Activated naive CD8-positive, alpha-beta T cell treated with anti-CD3 and anti-CD28 coated beads, Interleukin-2, amount 50 U/mL, for 24 hours (primary cell): ENCODE data around the gene GOLPH3.
"Not testable (repeated sequence)": the region's sequence is repeated elsewhere in the genome, so short reads cannot be mapped to it uniquely, and the experiment has no call there.

ENCODE experiments used
- ATAC-seq: fragments of 150-1000 bp; cut with Tn5 transposase; one replicate; pipeline ENCODE4 v1.10.0; 2021
- DNase-seq: peaks from one replicate; pipeline ENCODE4 v3.0.0; 2021
- H3K27ac Mint-ChIP-seq: one replicate; pipeline ENCODE4 v1.8.0; 2021; ENCODE audit warnings: mild to moderate bottlenecking, mixed read lengths
- H3K27me3 Mint-ChIP-seq: one replicate; pipeline ENCODE4 v1.8.0; 2021; ENCODE audit warnings: mixed read lengths
- H3K36me3 Mint-ChIP-seq: one replicate; pipeline ENCODE4 v1.8.0; 2021; ENCODE audit warnings: low read depth, mixed read lengths
- H3K4me1 Mint-ChIP-seq: one replicate; pipeline ENCODE4 v1.8.0; 2021; ENCODE audit warnings: mixed read lengths
- H3K4me3 Mint-ChIP-seq: one replicate; pipeline ENCODE4 v1.8.0; 2021; ENCODE audit warnings: mild to moderate bottlenecking, moderate library complexity, mixed read lengths
- H3K9me3 Mint-ChIP-seq: one replicate; pipeline ENCODE4 v1.8.0; 2021; ENCODE audit warnings: mixed read lengths

Gene GOLPH3

DNA sequence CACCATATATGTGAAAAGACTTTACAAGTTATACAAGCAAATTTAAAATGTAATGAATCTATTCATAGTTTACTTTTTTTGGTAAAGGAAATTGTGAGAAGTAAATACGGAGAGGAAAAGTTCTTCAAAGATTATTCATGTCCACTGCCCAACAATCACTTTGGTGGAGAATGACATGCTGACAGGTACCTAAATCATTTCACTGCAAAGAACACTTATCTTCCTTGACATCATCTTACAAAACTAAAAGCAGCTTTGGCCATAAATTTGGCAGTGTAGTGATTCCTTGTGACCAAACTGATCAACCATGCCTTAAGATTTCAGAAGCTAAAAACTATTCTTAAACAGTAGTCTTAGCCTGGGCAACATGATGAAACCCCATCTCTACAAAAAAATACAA, 42.5 kb downstream of the GOLPH3 start:
- DNase-seq (no peak), ATAC-seq (no peak)
- peaks cover 49% of the 10 kb centered on the region for H3K36me3 Mint-ChIP-seq
- H3K27me3 Mint-ChIP-seq: no peaks in the 10 kb centered on the region
- H3K9me3 Mint-ChIP-seq: no peaks in the 10 kb centered on the region
- H3K27ac Mint-ChIP-seq: no peak overlapping the region
- H3K4me3 Mint-ChIP-seq: no peak overlapping the region
- peaks cover 48% of the 10 kb centered on the region for H3K4me1 Mint-ChIP-seq

DNA sequence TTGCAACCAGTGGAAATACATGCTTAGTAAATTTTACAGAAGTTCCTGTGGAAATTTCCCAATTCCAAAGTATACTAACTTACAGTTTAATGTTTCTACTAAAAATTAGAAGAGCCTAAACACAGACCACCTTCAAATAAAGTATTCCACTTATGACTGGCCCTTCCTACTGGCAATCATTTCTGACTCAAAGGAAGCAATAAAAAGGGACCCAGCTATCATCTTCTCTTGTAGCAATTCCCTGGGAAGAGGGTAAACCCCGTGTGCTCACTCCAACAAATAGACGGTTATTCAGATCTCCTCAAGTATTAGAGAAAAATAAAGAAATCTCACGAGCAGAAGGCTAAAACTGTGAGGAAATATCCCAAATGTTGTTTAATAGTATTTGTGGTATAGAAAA, 43.3 kb downstream of the GOLPH3 start:
- DNase-seq: no peak
- Mint-ChIP-seq H3K27me3 (no peaks in the 10 kb centered on the region), H3K4me3 (no peak overlapping the region), H3K4me1 (peaks cover 53% of the 10 kb centered on the region), H3K27ac (peak overlapping the region; percentile 8), H3K9me3 (no peaks in the 10 kb centered on the region), H3K36me3 (peaks cover 54% of the 10 kb centered on the region)
- no peak for ATAC-seq

DNA sequence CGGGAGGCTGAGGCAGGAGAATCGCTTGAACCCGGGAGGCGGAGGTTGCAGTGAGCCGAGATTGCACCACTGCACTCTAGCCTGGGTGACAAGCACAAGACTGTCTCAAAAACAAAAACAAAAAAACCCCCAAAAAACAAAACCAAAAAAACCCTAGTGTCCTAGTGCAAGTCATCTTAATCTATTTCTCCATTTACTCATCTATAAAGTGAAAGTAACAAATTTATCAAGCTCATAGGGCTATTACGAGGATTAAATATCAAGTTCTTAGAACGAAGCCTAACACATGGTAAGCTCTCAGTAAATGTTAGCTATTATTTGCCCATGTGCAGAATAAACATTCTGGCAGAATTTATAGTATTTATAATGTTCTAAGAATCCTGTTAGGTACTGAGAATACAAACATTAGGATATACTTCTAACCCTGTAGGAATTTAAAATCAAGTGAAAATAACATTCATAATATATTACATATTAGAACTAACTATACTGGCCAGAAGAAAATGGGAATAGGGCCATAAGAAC, 45.0 kb downstream of the GOLPH3 start:
- H3K4me1 Mint-ChIP-seq: peaks cover 48% of the 10 kb centered on the region
- no peaks in the 10 kb centered on the region for H3K27me3 Mint-ChIP-seq
- ATAC-seq: no peak
- peaks cover 56% of the 10 kb centered on the region for H3K36me3 Mint-ChIP-seq
- peak overlapping the region; percentile 14 for H3K27ac Mint-ChIP-seq
- H3K4me3 Mint-ChIP-seq: no peak overlapping the region
- H3K9me3 Mint-ChIP-seq: no peaks in the 10 kb centered on the region
- no peak for DNase-seq

DNA sequence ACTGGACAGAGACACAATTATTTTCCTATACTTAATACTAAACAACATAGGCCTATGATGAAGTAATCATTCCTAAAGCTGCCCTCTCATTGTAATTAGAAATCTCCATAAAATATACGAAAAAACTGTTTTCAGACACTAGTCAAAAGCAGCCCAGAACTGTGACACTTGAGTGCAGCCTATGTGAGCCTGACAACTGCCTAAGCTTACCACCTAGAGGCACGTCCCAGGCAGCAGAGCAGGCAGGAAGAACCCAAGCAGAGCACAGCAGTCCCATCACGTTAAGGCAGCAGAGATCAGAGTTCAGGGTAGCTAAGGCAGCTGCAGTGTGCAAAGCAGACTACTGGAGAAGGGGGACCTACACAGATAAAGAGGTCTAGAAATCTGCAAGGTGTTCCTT, 46.4 kb downstream of the GOLPH3 start:
- Mint-ChIP-seq H3K9me3 (no peaks in the 10 kb centered on the region), H3K27ac (peak overlapping the region; percentile 8), H3K4me3 (no peak overlapping the region), H3K27me3 (no peaks in the 10 kb centered on the region), H3K4me1 (peaks cover 48% of the 10 kb centered on the region), H3K36me3 (peaks cover 59% of the 10 kb centered on the region)
- DNase-seq: no peak
- no peak for ATAC-seq

DNA sequence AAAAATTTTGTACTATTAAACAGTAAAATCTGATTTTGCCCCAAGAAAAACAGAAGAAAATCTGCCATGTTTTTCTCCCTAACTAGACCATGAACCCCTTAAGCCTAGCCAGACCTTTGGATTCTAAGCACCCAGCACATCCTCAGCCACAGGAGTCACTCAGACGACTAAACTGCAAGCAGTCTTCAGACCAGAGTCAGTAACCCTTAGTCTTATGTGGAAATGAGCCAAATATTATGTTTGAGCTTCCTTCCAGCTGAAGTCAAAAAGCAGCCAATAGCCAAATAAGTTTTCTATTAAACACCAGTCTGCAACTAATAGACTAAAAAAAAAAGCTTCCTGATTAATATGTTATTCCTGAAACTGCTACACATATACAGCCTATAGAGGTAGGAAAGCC, 47.4 kb downstream of the GOLPH3 start:
- ATAC-seq (no peak), DNase-seq (no peak)
- H3K27ac Mint-ChIP-seq: no peak overlapping the region
- H3K36me3 Mint-ChIP-seq: peaks cover 57% of the 10 kb centered on the region
- H3K27me3 Mint-ChIP-seq: no peaks in the 10 kb centered on the region
- no peak overlapping the region for H3K4me3 Mint-ChIP-seq
- no peaks in the 10 kb centered on the region for H3K9me3 Mint-ChIP-seq
- peaks cover 55% of the 10 kb centered on the region for H3K4me1 Mint-ChIP-seq

DNA sequence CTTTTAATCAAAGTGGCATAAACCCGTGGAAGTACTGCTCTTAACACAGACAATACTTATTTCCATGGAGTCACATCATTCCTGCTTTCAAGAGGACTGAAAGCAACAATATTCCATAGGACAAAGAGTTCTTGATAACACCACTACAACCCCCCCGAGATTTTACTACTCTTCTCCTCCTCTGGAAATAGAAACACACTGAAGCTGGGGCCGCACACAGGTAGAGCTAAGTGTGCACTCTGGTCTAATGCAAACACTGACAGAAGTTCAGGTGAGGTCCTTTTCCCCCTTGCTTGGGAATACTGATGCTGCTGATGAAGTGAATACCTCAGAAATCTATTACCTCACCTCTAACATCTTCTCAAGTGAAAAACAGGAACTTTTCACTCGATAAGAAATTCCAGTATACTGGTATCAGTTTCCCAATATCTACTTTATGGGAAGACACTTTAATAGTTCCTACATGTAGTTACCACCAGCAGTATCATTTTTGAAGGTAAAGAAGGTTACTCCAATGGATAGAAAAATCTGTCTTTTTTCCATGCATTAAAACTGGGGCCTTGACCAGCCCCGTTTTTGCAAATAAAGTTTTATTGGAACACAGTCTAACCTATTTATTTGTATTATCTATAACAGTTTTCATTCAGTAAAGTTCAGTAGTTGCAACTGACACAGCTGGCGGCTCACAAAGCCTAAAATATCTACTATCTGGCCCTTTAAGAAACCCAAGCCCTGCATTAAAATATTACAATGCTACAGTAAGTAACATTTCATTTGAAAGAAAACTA, 50.0 kb downstream of the GOLPH3 start:
- H3K27ac Mint-ChIP-seq: no peak overlapping the region

DNA sequence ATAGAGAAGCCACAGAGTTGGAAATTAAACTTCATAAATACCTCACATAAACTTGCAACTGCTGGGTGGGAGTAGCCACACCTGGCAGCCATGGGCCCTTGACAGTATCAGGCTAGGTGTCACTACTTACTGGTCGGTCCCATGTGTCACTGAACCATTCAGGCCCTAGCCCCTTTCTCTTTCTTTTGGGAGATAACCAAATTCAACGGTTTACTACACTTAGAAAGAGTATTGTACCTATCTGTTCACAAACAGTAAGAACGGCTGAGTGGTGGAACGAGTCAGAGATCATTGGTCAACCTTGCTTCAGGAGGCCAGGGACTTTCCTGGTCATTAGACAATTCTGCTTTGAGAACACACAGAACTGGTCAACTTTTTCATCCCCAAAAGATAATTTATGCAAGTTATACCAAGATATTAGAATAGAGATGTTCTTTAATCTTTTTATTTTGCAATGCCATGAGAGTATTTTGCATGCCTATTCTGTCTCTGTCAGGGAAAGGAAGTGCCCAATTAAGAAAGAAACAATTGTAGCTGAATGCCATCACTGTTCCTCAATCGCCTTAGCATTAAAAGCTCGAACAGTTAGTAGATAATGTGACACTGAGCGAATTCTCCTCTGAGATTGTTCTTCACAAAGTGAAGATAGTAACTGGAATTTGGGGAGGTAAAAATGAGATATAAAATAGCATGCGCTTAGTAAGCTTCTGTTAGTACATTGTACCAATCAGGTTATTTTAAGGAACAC, 50.9 kb downstream of the GOLPH3 start:
- Mint-ChIP-seq H3K4me1 (peaks cover 41% of the 10 kb centered on the region), H3K27ac (peak overlapping the region; percentile 36), H3K4me3 (no peak overlapping the region), H3K36me3 (peaks cover 51% of the 10 kb centered on the region), H3K9me3 (no peaks in the 10 kb centered on the region), H3K27me3 (no peaks in the 10 kb centered on the region)
- ATAC-seq (no peak), DNase-seq (no peak)

More for the DNA sequence above, 50.0 kb downstream of the GOLPH3 start:
- no peak for ATAC-seq
- no peak for DNase-seq
- no peak overlapping the region for H3K4me3 Mint-ChIP-seq
- H3K27me3 Mint-ChIP-seq: no peaks in the 10 kb centered on the region
- no peaks in the 10 kb centered on the region for H3K9me3 Mint-ChIP-seq
- H3K36me3 Mint-ChIP-seq: peaks cover 56% of the 10 kb centered on the region
- H3K4me1 Mint-ChIP-seq: peaks cover 44% of the 10 kb centered on the region

DNA sequence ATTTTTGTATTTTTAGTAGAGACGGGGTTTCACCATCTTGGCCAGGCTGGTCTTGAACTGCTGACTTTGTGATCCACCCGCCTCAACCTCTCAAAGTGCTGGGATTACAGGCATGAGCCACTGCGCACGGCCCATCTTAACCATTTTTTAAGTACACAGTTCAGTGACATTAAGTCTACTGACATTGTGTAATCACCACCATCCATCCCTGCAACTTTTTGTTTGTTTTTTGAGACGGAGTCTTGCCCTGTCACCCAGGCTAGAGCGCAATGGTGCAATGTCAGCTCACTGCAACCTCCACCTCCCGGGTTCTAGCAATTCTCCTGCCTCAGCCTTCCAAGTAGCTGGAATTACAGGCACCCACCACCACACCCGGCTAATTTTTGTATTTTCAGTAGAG, 55.2 kb downstream of the GOLPH3 start:
- H3K27ac Mint-ChIP-seq, H3K9me3 Mint-ChIP-seq, H3K4me3 Mint-ChIP-seq, H3K27me3 Mint-ChIP-seq, ATAC-seq, DNase-seq: not testable (repeated sequence)
- Mint-ChIP-seq H3K36me3 (peaks cover 52% of the 10 kb centered on the region), H3K4me1 (peaks cover 66% of the 10 kb centered on the region)

DNA sequence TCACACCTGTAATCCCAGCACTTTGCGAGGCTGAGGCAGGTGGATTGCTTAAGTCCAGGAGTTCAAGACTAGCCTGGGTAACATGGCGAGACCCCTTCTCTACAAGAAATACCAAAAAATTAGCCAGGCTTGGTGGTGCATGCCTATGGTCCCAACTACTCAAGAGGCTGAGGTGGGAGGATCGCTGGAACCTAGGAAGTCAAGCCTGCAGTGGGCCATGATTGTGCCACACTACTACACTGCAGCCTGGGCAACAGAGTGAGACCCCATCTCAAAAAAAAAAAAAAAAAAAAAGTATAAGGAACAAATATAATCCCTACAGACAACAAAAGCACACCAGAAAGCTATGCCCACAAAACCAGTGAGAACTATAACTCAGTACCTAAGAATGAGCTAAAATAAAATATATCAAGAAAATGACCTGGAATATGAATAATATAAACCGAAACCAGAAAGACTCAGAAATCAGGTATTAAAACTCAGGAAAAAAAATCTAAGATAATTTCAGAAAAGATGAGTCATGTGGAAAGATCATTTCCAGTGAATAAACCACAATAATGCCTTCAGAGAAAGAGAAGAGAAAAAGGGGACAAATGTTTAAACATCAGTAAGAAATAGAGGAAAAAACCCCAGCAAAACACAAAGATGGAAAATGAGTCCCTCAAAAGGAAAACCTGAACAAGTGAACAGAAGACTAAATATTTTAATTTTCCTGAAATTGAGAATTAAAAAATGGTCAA, 57.4 kb downstream of the GOLPH3 start:
- Mint-ChIP-seq H3K36me3 (peaks cover 49% of the 10 kb centered on the region), H3K4me1 (peaks cover 53% of the 10 kb centered on the region), H3K4me3 (peak overlapping the region; percentile 48), H3K27ac (peak overlapping the region; percentile 95), H3K27me3 (no peaks in the 10 kb centered on the region), H3K9me3 (no peaks in the 10 kb centered on the region)
- DNase-seq (no peak), ATAC-seq (peak; percentile 46)

DNA sequence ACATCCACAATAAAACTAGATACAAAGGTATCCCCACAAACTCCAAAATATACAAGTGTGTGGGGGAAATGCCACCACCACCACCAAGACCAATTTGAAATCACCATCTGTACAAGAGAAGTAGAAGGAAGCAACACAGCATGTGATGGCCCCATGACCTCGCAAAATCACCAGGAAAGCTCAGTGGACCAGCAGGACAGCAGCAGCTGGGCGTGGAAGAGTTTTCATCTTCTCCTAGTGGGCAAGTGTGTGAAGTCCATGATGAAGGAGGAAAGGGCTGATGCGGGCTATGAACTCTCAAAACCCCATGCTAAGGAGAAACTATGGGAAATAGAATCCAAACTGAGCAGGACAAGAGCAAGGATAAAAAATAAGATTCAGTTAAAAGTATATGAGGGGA, 58.1 kb downstream of the GOLPH3 start:
- no peak for DNase-seq
- Mint-ChIP-seq H3K4me3 (peak overlapping the region; percentile 32), H3K4me1 (peaks cover 51% of the 10 kb centered on the region), H3K27ac (peak overlapping the region; percentile 95), H3K9me3 (no peaks in the 10 kb centered on the region), H3K36me3 (peaks cover 48% of the 10 kb centered on the region), H3K27me3 (no peaks in the 10 kb centered on the region)
- ATAC-seq: no peak

DNA sequence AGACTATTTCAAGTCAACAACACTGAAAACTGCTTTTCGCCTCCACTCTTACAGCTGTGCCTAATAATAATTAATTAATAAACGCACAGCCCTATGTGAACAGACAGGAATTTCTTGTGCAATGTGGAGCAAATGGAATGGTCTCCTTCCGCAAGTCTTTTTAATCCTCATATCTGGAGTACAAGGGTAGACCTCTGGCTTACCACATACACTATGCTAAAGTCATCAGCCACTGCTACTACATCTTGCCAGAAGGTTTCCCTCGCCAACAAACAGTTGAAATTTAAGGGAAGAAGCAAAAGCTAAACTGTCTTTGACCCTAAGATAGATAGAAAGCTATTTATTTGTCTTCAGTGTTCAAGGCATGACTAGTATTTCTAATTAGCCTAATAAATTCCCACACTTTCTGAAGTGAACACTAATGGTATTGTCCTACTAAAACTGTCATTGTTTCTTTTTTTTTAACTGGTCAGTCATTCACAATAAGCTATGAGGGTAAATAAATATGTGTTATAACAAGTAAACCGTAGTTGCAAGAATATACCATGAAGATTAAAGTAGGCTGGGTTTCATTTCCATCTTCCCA, 63.9 kb downstream of the GOLPH3 start:
- Mint-ChIP-seq H3K4me3 (no peak overlapping the region), H3K36me3 (peaks cover 37% of the 10 kb centered on the region), H3K4me1 (peaks cover 13% of the 10 kb centered on the region), H3K27ac (no peak overlapping the region), H3K9me3 (no peaks in the 10 kb centered on the region), H3K27me3 (no peaks in the 10 kb centered on the region)
- DNase-seq (no peak), ATAC-seq (no peak)

DNA sequence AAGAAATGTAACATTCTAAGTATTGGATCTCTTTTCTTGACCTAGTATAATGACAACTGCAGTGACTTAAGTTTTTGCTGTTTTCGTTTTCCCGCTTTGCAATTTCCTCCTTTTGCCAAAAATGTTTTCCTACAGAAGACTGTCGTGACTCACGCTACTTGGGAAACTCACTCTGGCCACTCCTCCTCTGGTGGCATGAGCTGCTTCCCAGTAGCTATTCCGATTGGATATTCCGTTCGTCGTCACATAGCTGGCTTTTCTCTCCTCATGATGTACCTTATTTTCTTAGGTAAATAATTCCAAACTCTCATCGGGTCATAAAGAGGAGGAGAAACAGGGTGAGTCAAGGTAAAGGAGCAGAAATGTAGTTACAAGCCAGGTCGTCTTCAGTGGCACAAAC, 64.9 kb downstream of the GOLPH3 start:
- Mint-ChIP-seq H3K4me1 (peaks cover 8% of the 10 kb centered on the region), H3K27ac (no peak overlapping the region), H3K27me3 (no peaks in the 10 kb centered on the region), H3K36me3 (peaks cover 38% of the 10 kb centered on the region), H3K9me3 (no peaks in the 10 kb centered on the region), H3K4me3 (no peak overlapping the region)
- ATAC-seq: no peak
- no peak for DNase-seq

DNA sequence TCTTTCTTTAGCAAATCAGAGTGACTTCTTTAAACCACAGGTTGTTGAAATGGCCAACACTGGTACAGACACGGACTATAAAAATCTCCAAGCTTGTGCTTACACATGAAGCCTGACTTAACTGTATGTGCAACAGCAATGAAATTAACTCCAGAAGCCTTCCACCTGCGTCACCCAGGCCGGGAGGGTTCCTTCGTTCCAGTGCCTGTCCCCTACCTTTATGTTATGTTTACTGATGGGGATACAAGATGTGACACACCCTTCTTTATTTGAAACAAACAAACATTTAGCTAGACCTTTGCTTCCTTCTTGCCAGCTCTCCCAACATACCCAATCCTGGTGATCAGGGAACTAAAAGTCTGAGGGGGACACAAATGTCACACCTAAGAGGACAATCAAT, 66.0 kb downstream of the GOLPH3 start:
- DNase-seq: no peak
- no peak overlapping the region for H3K27ac Mint-ChIP-seq
- peaks cover 8% of the 10 kb centered on the region for H3K4me1 Mint-ChIP-seq
- no peaks in the 10 kb centered on the region for H3K9me3 Mint-ChIP-seq
- no peaks in the 10 kb centered on the region for H3K27me3 Mint-ChIP-seq
- peaks cover 37% of the 10 kb centered on the region for H3K36me3 Mint-ChIP-seq
- ATAC-seq: no peak
- no peak overlapping the region for H3K4me3 Mint-ChIP-seq

DNA sequence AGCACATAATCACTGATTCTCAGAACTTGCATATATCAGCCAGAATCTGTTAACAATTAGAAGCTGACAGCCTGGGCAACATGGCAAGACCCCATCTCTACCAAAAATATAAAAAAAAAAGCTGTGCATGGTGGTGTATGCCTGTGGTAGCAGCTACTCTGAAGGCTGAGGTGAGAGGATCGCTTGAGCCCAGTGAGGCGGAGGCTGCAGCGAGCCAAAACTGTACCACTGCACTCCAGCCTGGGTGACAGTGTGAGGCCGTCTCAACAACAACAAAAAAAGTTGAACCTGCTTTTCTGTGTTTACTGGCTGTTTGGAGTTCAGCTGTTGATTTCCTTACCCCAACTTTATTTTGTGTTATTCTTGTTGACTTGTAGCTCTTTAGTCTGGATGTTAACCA, 66.8 kb downstream of the GOLPH3 start:
- H3K36me3 Mint-ChIP-seq: peaks cover 39% of the 10 kb centered on the region

More for the DNA sequence above, 66.8 kb downstream of the GOLPH3 start:
- Mint-ChIP-seq H3K4me3 (no peak overlapping the region), H3K9me3 (no peaks in the 10 kb centered on the region), H3K4me1 (peaks cover 8% of the 10 kb centered on the region), H3K27ac (no peak overlapping the region), H3K27me3 (no peaks in the 10 kb centered on the region)
- no peak for DNase-seq
- ATAC-seq: no peak
